Panc1 (cell line): ENCODE measurements around the gene DAAM2. TPM values are rescaled to one million over a fixed set of nuclear protein-coding genes. Genes with fewer than 3 reads are reported as not detected.

Experiments used
- ATAC-seq: fragments of 200-7000 bp; cut with Tn5 transposase; 2 replicates; pipeline ENCODE4 v1.9.1; 2020; ENCODE audit warnings: mild to moderate bottlenecking, moderate library complexity
- BruUV-seq: library from RNA; stranded (reverse); fragments of 400-500 nt; replicated peaks from 2 replicates; lab custom pipeline; 2021; lab: Mats Ljungman, UMichigan
- CTCF ChIA-PET: fragments of 300-600 bp; sonication (Branson Sonifier 250); formaldehyde crosslinking; loops from one replicate; lab custom pipeline; 2022; ENCODE audit warnings: antibody characterized with exemption; lab: Charles Lee
- POLR2A ChIA-PET: fragments of 300-600 bp; sonication (Branson Sonifier 250); formaldehyde crosslinking; loops from one replicate; lab custom pipeline; 2022; ENCODE audit warnings: antibody characterized with exemption; lab: Charles Lee
- DNase-seq: peaks from one replicate; pipeline ENCODE4 v3.0.0-alpha.2; 2010; ENCODE audit warnings: low read depth, low spot score
- H3K27ac ChIP-seq: 2 replicates; pipeline ENCODE4 v1.5.1; 2011; ENCODE audit warnings: mild to moderate bottlenecking, low read length, inconsistent platforms
- H3K27me3 ChIP-seq: fragments of 200-500 bp; sonication (Bioruptor generic); 2 replicates; pipeline ENCODE4 v1.6.0; 2014; ENCODE audit warnings: low read length, inconsistent platforms; ENCODE audit not compliant: control insufficient read depth, insufficient read depth
- H3K36me3 ChIP-seq: fragments of 200-500 bp; sonication (Bioruptor generic); 2 replicates; pipeline ENCODE4 v1.5.1; 2014; ENCODE audit warnings: inconsistent platforms, mild to moderate bottlenecking, low read length, moderate library complexity; ENCODE audit not compliant: control insufficient read depth, insufficient read depth
- H3K4me1 ChIP-seq: 2 replicates; pipeline ENCODE4 v1.5.1; 2011; ENCODE audit warnings: inconsistent platforms, mild to moderate bottlenecking, low read length, moderate library complexity; ENCODE audit not compliant: control insufficient read depth, insufficient read depth
- H3K4me3 ChIP-seq, 2 experiments: 2 replicates each; pipeline ENCODE4 v1.5.1; 2011 to 2012; ENCODE audit warnings: low read depth in 2 of 2, low read length in 2 of 2, mild to moderate bottlenecking in 2 of 2, inconsistent platforms in 1 of 2, moderate library complexity in 1 of 2
- H3K9me3 ChIP-seq: fragments of 200-500 bp; sonication (Bioruptor generic); 2 replicates; pipeline ENCODE4 v1.5.1; 2014; ENCODE audit warnings: low read depth, mild to moderate bottlenecking, inconsistent platforms, low read length, moderate library complexity; ENCODE audit not compliant: control insufficient read depth, insufficient read depth
- POLR2AphosphoS5 ChIP-seq: IDR thresholded peaks from 2 replicates; pipeline ENCODE4 v1.6.1; 2012; ENCODE audit warnings: mild to moderate bottlenecking, low read depth, low read length, moderate library complexity
- SIN3A ChIP-seq: IDR thresholded peaks from 2 replicates; pipeline ENCODE4 v1.6.1; 2012; ENCODE audit warnings: low read depth, mild to moderate bottlenecking, low read length, moderate library complexity, borderline replicate concordance; ENCODE audit not compliant: insufficient read depth
- TCF7L2 ChIP-seq: IDR thresholded peaks from 2 replicates; pipeline ENCODE4 v1.6.1; 2011; ENCODE audit warnings: mild to moderate bottlenecking, low read depth, low read length, inconsistent platforms
- in situ Hi-C: cut with HindIII; loops from 2 replicates; pipeline ENCODE4 v1.10.0; 2016; ENCODE audit warnings: low sequenced_read_pairs, low pct_unique_long_range_greater_than_20kb
- intact Hi-C: fragments of 100-400 bp; cut with micrococcal nuclease; formaldehyde crosslinking; loops from one replicate; pipeline ENCODE4 v1.10.0; 2022; ENCODE audit not compliant: unreplicated experiment
- total RNA-seq: library from RNA; stranded (reverse); gene quantifications from one replicate; pipeline ENCODE4 v1.2.1, GENCODE V29; 2021; ENCODE audit not compliant: unreplicated experiment
- TF ChIP-seq, protein P1 (sequence below): fragments of 450-650 bp; IDR thresholded peaks from 2 replicates; pipeline ENCODE4 v1.5.1; 2017; ENCODE audit warnings: mild to moderate bottlenecking
- TF ChIP-seq, protein P2 (sequence below), 2 experiments: IDR thresholded peaks; 2 replicates each; pipeline ENCODE4 v1.6.1; 2011 to 2012; ENCODE audit warnings: low read depth in 2 of 2, control low read depth in 1 of 2, low read length in 1 of 2, mild to moderate bottlenecking in 1 of 2, moderate library complexity in 1 of 2; ENCODE audit not compliant: insufficient read depth in 1 of 2

The DAAM2 gene
- total RNA-seq, 1 experiment from 2014 or later = not detected

DNA sequence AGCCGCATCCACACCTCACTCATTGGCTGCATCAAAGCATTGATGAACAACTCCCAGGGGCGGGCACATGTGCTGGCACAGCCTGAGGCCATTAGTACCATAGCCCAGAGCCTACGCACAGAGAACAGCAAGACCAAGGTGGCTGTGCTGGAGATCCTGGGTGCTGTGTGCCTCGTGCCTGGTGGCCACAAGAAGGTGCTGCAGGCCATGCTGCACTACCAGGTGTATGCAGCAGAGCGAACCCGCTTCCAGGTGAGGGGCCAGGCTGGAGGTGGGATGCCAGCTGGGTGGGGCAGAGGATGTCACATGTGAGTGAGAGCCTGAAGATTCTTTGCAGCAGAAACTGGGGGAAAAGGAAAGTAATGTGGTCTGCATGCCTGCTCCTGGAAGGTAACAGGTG is 75.4 kb downstream of the DAAM2 start:
- Histone ChIP-seq H3K36me3 (no peaks in the 10 kb centered on the region), H3K4me1 (no peaks in the 10 kb centered on the region), H3K27ac (no peak overlapping the region), H3K27me3 (no peaks in the 10 kb centered on the region; the same call in none of the 2 replicates), H3K9me3 (no peaks in the 10 kb centered on the region), H3K4me3 (no peak overlapping the region)
- ATAC-seq (no peak), DNase-seq (no peak)
- in situ Hi-C loops = no loop called here
- POLR2A ChIA-PET = no interaction called here
- no TSS peak for BruUV-seq
- TF ChIP-seq SIN3A (no peak), TCF7L2 (no peak), POLR2AphosphoS5 (no peak)
- TF ChIP-seq, protein P1, sequence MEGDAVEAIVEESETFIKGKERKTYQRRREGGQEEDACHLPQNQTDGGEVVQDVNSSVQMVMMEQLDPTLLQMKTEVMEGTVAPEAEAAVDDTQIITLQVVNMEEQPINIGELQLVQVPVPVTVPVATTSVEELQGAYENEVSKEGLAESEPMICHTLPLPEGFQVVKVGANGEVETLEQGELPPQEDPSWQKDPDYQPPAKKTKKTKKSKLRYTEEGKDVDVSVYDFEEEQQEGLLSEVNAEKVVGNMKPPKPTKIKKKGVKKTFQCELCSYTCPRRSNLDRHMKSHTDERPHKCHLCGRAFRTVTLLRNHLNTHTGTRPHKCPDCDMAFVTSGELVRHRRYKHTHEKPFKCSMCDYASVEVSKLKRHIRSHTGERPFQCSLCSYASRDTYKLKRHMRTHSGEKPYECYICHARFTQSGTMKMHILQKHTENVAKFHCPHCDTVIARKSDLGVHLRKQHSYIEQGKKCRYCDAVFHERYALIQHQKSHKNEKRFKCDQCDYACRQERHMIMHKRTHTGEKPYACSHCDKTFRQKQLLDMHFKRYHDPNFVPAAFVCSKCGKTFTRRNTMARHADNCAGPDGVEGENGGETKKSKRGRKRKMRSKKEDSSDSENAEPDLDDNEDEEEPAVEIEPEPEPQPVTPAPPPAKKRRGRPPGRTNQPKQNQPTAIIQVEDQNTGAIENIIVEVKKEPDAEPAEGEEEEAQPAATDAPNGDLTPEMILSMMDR = peak; percentile 14; the same call in 1 of the 2 replicates
- TF ChIP-seq, protein P2, sequence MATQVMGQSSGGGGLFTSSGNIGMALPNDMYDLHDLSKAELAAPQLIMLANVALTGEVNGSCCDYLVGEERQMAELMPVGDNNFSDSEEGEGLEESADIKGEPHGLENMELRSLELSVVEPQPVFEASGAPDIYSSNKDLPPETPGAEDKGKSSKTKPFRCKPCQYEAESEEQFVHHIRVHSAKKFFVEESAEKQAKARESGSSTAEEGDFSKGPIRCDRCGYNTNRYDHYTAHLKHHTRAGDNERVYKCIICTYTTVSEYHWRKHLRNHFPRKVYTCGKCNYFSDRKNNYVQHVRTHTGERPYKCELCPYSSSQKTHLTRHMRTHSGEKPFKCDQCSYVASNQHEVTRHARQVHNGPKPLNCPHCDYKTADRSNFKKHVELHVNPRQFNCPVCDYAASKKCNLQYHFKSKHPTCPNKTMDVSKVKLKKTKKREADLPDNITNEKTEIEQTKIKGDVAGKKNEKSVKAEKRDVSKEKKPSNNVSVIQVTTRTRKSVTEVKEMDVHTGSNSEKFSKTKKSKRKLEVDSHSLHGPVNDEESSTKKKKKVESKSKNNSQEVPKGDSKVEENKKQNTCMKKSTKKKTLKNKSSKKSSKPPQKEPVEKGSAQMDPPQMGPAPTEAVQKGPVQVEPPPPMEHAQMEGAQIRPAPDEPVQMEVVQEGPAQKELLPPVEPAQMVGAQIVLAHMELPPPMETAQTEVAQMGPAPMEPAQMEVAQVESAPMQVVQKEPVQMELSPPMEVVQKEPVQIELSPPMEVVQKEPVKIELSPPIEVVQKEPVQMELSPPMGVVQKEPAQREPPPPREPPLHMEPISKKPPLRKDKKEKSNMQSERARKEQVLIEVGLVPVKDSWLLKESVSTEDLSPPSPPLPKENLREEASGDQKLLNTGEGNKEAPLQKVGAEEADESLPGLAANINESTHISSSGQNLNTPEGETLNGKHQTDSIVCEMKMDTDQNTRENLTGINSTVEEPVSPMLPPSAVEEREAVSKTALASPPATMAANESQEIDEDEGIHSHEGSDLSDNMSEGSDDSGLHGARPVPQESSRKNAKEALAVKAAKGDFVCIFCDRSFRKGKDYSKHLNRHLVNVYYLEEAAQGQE (IDR thresholded peaks at IDR 0.05; ENCODE audit: insufficient read depth in 1 of 2, low read depth in 2 of 2, low read length in 1 of 2) = no peak
- intact Hi-C loops = no loop called here
- CTCF ChIA-PET = no interaction called here

DNA sequence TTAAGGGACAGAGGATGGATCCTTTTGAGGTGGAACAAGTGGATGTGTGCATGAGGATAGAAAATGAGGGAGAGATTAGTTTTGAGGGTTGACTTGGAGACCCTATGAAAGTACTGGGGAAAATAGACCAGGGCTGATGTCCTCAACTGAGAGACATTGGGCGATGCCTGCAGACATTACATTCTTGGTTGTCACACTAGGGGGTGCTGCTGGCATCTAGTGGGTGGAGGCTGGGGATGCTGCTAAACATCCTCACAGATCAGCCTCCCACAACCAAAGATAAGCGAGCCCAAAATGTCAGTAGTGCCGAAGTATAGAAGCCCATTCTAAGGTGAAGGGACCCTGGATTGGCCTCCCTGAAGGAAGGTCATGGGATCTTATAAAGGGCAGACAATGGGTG is 78.8 kb downstream of the DAAM2 start:
- in situ Hi-C loops = no loop called here
- TF ChIP-seq, protein P1 = 0 out of 2 replicates have a peak, but pooled peaks have one; percentile 15
- TF ChIP-seq, protein P2 (IDR thresholded peaks at IDR 0.05; ENCODE audit: insufficient read depth in 1 of 2, low read depth in 2 of 2, low read length in 1 of 2) = no peak
- POLR2A ChIA-PET = no interaction called here
- CTCF ChIA-PET = no interaction called here
- Histone ChIP-seq H3K27me3 (no peaks in the 10 kb centered on the region; the same call in none of the 2 replicates), H3K4me3 (no peak overlapping the region), H3K27ac (no peak overlapping the region), H3K9me3 (no peaks in the 10 kb centered on the region), H3K36me3 (no peaks in the 10 kb centered on the region), H3K4me1 (no peaks in the 10 kb centered on the region)
- intact Hi-C loops = no loop called here
- DNase-seq = no peak
- no peak for ATAC-seq
- BruUV-seq = no TSS peak
